NCI-H1105 (cell line): ENCODE data around the gene SLCO4A1.

ENCODE experiments used
- DNase-seq: peaks from one replicate; lab custom pipeline; 2025; lab: John Stamatoyannopoulos, UW

The SLCO4A1 gene

GRCh38 chr20:62716198-62716940 lies 74.1 kb downstream of the SLCO4A1 start:
- no peak for DNase-seq

GRCh38 chr20:62716941-62717310 lies 74.6 kb downstream of the SLCO4A1 start:
- no peak for DNase-seq

GRCh38 chr20:62717933-62718332 lies 75.6 kb downstream of the SLCO4A1 start:
- no peak for DNase-seq

GRCh38 chr20:62718546-62718945 lies 76.2 kb downstream of the SLCO4A1 start:
- DNase-seq = no peak

GRCh38 chr20:62719250-62719935 lies 77.1 kb downstream of the SLCO4A1 start:
- DNase-seq = no peak
